DND-41 (cell line): ENCODE measurements around the gene USH1G.

Experiments used
- ATAC-seq: fragments of 200-7000 bp; cut with Tn5 transposase; 3 replicates; pipeline ENCODE4 v1.9.1; 2021; ENCODE audit warnings: low read depth; ENCODE audit not compliant: insufficient read depth
- DNase-seq: peaks from one replicate; pipeline ENCODE4 v3.0.0-alpha.2; 2020
- H2AFZ ChIP-seq: 2 replicates; pipeline ENCODE4 v1.6.0; 2012; ENCODE audit warnings: low read depth, low read length
- H3K27ac ChIP-seq: 2 replicates; pipeline ENCODE4 v1.5.1; 2012; ENCODE audit warnings: low read length, inconsistent platforms
- H3K27me3 ChIP-seq: fragments of 200-600 bp; sonication (generic); 2 replicates; pipeline ENCODE4 v1.6.0; 2012; ENCODE audit warnings: low read length, mild to moderate bottlenecking, inconsistent platforms; ENCODE audit not compliant: insufficient read depth, poor library complexity
- H3K36me3 ChIP-seq: 2 replicates; pipeline ENCODE4 v1.5.1; 2012; ENCODE audit warnings: low read length, inconsistent platforms; ENCODE audit not compliant: insufficient read depth
- H3K4me1 ChIP-seq: 2 replicates; pipeline ENCODE4 v1.5.1; 2012; ENCODE audit warnings: mild to moderate bottlenecking, low read length; ENCODE audit not compliant: insufficient read depth
- H3K4me2 ChIP-seq: 2 replicates; pipeline ENCODE4 v1.6.0; 2012; ENCODE audit warnings: mild to moderate bottlenecking, moderate library complexity, low read length, inconsistent platforms; ENCODE audit not compliant: insufficient read depth
- H3K4me3 ChIP-seq, 2 experiments: fragments of 200-600 bp in 1 of 2; shearing (Covaris generic) in 1 of 2; 2 replicates each; pipeline ENCODE4 v1.5.1; 2012 to 2016; ENCODE audit warnings: inconsistent platforms in 2 of 2, low read length in 2 of 2, mild to moderate bottlenecking in 2 of 2, low read depth in 1 of 2, moderate library complexity in 1 of 2
- H3K79me2 ChIP-seq: 2 replicates; pipeline ENCODE4 v1.6.0; 2012; ENCODE audit warnings: low read length, inconsistent platforms; ENCODE audit not compliant: insufficient read depth
- H3K9ac ChIP-seq: 2 replicates; pipeline ENCODE4 v1.6.0; 2012; ENCODE audit warnings: low read depth, mild to moderate bottlenecking, inconsistent platforms, low read length, moderate library complexity
- H3K9me3 ChIP-seq: 2 replicates; pipeline ENCODE4 v1.5.1; 2012; ENCODE audit warnings: low read length, moderate library complexity, mild to moderate bottlenecking, inconsistent platforms; ENCODE audit not compliant: insufficient read depth, severe bottlenecking
- H4K20me1 ChIP-seq: 2 replicates; pipeline ENCODE4 v1.6.0; 2012; ENCODE audit warnings: low read length; ENCODE audit not compliant: insufficient read depth
- EZH2 ChIP-seq: IDR thresholded peaks from 3 replicates; pipeline ENCODE4 v1.6.1; 2012; ENCODE audit warnings: borderline replicate concordance, low read depth, mild to moderate bottlenecking, moderate library complexity, low read length, inconsistent platforms; ENCODE audit not compliant: severe bottlenecking
- TF ChIP-seq, protein P1 (sequence below): IDR thresholded peaks from 2 replicates; pipeline ENCODE4 v1.5.1; 2012; ENCODE audit warnings: borderline replicate concordance, low read length, moderate library complexity, mild to moderate bottlenecking; ENCODE audit not compliant: poor library complexity, severe bottlenecking; ENCODE audit errors: extremely low read depth

USH1G gene

DNA sequence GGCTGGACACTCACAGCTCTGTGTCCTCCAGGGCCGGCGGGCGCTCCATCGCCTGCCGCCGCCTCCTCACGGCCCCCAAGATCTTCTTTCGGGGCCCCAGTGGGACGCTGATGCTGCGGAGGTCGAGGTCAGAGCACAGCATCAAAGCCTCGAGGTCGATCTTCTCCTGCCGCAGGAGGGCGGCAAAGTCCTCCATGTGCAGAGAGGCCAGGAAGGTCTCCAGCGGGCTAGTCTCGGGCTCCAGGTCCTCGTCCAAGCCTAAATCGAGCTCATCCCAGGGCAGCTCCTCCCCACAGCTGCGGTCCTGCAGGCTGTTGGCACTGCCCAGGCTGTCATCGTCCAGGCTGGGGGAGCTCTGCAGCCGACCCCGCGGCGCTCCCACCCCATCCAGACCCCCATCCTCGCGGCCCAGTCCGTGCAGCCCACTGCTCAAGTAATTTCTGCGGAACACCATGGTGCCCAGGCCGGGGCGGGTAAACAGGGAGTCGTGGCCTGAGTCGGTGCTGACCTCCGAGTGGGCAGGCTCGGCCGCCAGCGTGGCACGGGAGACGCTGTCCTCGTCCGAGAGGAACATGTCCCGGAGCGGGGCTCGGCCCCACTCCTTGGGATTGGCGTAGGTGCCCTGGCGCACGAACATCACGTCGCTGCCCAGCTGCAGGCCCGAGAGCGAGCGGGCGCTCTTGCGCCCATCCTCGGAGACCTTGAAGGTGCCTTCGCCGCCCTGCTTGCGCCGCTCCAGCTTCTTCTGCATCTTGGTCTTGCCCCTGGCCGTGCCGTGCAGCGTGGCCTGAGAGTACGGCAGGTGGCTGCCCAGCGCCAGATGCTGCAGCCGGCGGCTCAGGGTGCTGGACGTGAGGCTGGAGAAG lies 3.4 kb downstream of the USH1G start:
- Histone ChIP-seq H4K20me1 (peaks cover 2% of the 10 kb centered on the region; the same call in 1 of the 2 replicates), H3K9me3 (no peaks in the 10 kb centered on the region), H2AFZ (no peak overlapping the region), H3K27me3 (peaks cover 8% of the 10 kb centered on the region), H3K27ac (no peak overlapping the region), H3K4me1 (no peaks in the 10 kb centered on the region), H3K79me2 (no peaks in the 10 kb centered on the region), H3K9ac (no peak overlapping the region), H3K36me3 (no peaks in the 10 kb centered on the region), H3K4me2 (no peak overlapping the region), H3K4me3 (no peak overlapping the region)
- no peak for DNase-seq
- no peak for ATAC-seq
- TF ChIP-seq EZH2: no peak
- TF ChIP-seq, protein P1, sequence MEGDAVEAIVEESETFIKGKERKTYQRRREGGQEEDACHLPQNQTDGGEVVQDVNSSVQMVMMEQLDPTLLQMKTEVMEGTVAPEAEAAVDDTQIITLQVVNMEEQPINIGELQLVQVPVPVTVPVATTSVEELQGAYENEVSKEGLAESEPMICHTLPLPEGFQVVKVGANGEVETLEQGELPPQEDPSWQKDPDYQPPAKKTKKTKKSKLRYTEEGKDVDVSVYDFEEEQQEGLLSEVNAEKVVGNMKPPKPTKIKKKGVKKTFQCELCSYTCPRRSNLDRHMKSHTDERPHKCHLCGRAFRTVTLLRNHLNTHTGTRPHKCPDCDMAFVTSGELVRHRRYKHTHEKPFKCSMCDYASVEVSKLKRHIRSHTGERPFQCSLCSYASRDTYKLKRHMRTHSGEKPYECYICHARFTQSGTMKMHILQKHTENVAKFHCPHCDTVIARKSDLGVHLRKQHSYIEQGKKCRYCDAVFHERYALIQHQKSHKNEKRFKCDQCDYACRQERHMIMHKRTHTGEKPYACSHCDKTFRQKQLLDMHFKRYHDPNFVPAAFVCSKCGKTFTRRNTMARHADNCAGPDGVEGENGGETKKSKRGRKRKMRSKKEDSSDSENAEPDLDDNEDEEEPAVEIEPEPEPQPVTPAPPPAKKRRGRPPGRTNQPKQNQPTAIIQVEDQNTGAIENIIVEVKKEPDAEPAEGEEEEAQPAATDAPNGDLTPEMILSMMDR: no peak

DNA sequence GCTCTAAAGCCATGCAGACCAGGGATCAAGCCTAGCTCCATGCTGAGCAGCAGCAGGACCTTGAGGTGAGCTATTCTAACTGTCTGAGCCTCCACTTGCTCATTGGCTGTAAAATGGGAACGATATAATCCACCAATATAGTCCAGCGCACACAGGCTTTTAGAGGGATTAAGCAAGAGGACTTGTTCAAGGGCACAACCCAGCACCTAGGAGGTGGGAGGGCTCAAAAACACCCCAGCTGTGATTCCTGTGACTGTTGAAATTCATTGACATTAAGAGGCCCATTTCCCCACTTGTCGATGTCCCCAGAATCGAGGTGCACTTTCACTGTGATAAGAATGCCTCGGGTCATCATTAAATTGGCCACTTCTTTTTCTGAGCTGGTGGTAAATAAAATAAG lies 4.1 kb downstream of the USH1G start:
- DNase-seq: no peak

DNA sequence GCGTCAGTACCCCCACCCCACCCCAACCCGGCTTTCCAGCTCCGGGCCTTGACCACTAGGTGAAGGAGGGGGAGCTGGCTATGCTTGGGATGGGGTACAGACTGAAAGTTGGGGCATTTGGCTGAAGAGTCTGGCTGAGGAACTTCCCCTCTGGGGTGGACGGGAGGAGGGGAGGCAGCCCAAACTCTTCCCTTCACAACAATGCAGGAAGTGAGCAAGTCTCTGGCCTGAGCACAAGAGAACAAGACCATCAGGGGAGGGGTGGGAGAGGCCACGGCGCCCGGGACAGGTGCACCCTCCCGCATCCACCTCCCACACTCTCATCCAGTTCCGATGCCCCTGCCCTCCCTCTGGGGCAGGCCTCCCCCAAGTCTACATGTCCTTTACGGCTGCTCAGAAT lies 5.6 kb downstream of the USH1G start:
- ATAC-seq (no peak), DNase-seq (no peak)
- Histone ChIP-seq H3K4me3 (no peak overlapping the region), H3K9me3 (no peaks in the 10 kb centered on the region), H3K4me1 (no peaks in the 10 kb centered on the region), H4K20me1 (peaks cover 2% of the 10 kb centered on the region; the same call in 1 of the 2 replicates), H3K27me3 (peaks cover 3% of the 10 kb centered on the region), H3K27ac (no peak overlapping the region), H2AFZ (no peak overlapping the region), H3K36me3 (no peaks in the 10 kb centered on the region), H3K79me2 (no peaks in the 10 kb centered on the region), H3K9ac (no peak overlapping the region), H3K4me2 (no peak overlapping the region)
- TF ChIP-seq, protein P1: no peak
- no peak for TF ChIP-seq EZH2

More for the DNA sequence above, 4.1 kb downstream of the USH1G start:
- Histone ChIP-seq H3K27me3 (peaks cover 8% of the 10 kb centered on the region), H3K9ac (no peak overlapping the region), H3K4me2 (no peak overlapping the region), H3K4me1 (no peaks in the 10 kb centered on the region), H3K36me3 (no peaks in the 10 kb centered on the region), H4K20me1 (peaks cover 2% of the 10 kb centered on the region; the same call in 1 of the 2 replicates), H3K9me3 (no peaks in the 10 kb centered on the region), H3K79me2 (no peaks in the 10 kb centered on the region), H3K27ac (no peak overlapping the region), H3K4me3 (no peak overlapping the region), H2AFZ (no peak overlapping the region)
- no peak for ATAC-seq
- TF ChIP-seq, protein P1: no peak
- TF ChIP-seq EZH2: no peak

DNA sequence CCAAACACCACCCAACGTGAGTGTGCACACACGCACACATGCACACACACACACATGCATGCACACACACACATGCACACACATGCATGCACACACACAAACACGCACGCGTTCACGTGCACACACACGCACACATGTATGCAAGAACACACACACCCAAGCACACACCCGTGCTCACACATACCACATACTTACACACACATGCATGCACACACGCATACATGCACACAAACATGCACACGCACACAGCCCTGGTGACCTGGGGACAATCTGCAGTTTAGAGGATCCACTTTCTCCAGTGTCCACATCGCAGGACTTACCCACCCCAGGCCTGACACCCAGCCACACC lies 6.2 kb downstream of the USH1G start:
- TF ChIP-seq, protein P1: no peak
- TF ChIP-seq EZH2: no peak
- Histone ChIP-seq H3K79me2 (no peaks in the 10 kb centered on the region), H3K36me3 (no peaks in the 10 kb centered on the region), H2AFZ (no peak overlapping the region), H3K4me1 (no peaks in the 10 kb centered on the region), H3K9me3 (no peaks in the 10 kb centered on the region), H3K27ac (no peak overlapping the region), H3K9ac (no peak overlapping the region), H3K4me3 (no peak overlapping the region), H4K20me1 (peaks cover 2% of the 10 kb centered on the region; the same call in 1 of the 2 replicates), H3K27me3 (no peaks in the 10 kb centered on the region), H3K4me2 (no peak overlapping the region)
- no peak for ATAC-seq
- no peak for DNase-seq
